ENCODE results near the gene SNX24. TPM values are rescaled to one million over a fixed set of nuclear protein-coding genes. Genes with fewer than 3 reads are reported as not detected.

The SNX24 gene
- total RNA-seq, 1 donor from 2014 or later: 21.0 TPM

GRCh38 chr5:122815218-122815767, 30.1 kb upstream of the SNX24 start:
- no peak overlapping the region for H3K4me3 Mint-ChIP-seq
- no peaks in the 10 kb centered on the region for H3K9me3 Mint-ChIP-seq
- peaks cover 4% of the 10 kb centered on the region for H4K20me1 ChIP-seq (ENCODE audit: low read depth)

DNA sequence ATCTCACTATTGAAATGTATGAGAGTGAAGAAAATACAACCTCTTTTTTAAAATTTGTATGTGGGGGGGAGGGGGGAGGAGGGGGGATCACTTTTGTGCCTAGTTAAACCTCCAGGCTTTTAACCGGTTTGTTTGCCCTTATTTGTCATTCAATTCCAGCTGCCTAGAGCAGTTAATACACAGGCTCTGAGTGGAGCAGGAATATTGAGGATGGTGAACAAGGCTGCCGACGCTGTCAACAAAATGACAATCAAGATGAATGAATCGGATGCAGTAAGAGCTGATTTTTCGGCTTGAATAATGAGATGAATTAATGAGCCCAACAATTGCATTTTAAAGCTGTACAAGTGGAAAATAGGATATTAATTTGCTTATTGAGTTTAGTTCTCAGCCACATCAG, 28.7 kb upstream of the SNX24 start:
- no peak overlapping the region for H3K27ac ChIP-seq
- H3K36me3 ChIP-seq: peaks cover 19% of the 10 kb centered on the region
- peaks cover 3% of the 10 kb centered on the region for H3F3A ChIP-seq (ENCODE audit: low read depth)
- H3K4me1 ChIP-seq: peaks cover 14% of the 10 kb centered on the region
- Mint-ChIP-seq H3K9me3 (no peaks in the 10 kb centered on the region), H3K4me1 (peaks cover 8% of the 10 kb centered on the region), H3K4me3 (no peak overlapping the region), H3K36me3 (peaks cover 14% of the 10 kb centered on the region), H3K27me3 (ENCODE audit: insufficient read depth, low read depth) (no peaks in the 10 kb centered on the region), H3K27ac (no peak overlapping the region)
- no peak overlapping the region for H3K4me3 ChIP-seq
- peak; percentile 22 for DNase-seq (ENCODE audit: low spot score)
- no peaks in the 10 kb centered on the region for H3K79me2 ChIP-seq (ENCODE audit: low read depth)
- peak overlapping the region; percentile 35 for H3K4me2 ChIP-seq
- no peaks in the 10 kb centered on the region for H3K9me3 ChIP-seq (ENCODE audit: low read depth)
- peaks cover 4% of the 10 kb centered on the region for H4K20me1 ChIP-seq (ENCODE audit: low read depth)
- TF ChIP-seq, protein P1, sequence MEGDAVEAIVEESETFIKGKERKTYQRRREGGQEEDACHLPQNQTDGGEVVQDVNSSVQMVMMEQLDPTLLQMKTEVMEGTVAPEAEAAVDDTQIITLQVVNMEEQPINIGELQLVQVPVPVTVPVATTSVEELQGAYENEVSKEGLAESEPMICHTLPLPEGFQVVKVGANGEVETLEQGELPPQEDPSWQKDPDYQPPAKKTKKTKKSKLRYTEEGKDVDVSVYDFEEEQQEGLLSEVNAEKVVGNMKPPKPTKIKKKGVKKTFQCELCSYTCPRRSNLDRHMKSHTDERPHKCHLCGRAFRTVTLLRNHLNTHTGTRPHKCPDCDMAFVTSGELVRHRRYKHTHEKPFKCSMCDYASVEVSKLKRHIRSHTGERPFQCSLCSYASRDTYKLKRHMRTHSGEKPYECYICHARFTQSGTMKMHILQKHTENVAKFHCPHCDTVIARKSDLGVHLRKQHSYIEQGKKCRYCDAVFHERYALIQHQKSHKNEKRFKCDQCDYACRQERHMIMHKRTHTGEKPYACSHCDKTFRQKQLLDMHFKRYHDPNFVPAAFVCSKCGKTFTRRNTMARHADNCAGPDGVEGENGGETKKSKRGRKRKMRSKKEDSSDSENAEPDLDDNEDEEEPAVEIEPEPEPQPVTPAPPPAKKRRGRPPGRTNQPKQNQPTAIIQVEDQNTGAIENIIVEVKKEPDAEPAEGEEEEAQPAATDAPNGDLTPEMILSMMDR (IDR thresholded peaks at IDR 0.05): no peak
- TF ChIP-seq EZH2 (IDR thresholded peaks at IDR 0.05): no peak
- TF ChIP-seq EZH2phosphoT487 (IDR thresholded peaks at IDR 0.05): no peak
- H3K27me3 ChIP-seq: no peaks in the 10 kb centered on the region
- no peak overlapping the region for H2AFZ ChIP-seq (replicated peaks)
- H3K9ac ChIP-seq: no peak overlapping the region

More at GRCh38 chr5:122815218-122815767, 30.1 kb upstream of the SNX24 start:
- no peaks in the 10 kb centered on the region for H3K79me2 ChIP-seq (ENCODE audit: low read depth)
- no peaks in the 10 kb centered on the region for H3K9me3 ChIP-seq (ENCODE audit: low read depth)
- no peak overlapping the region for H3K27ac ChIP-seq
- TF ChIP-seq, protein P1 (IDR thresholded peaks at IDR 0.05): no peak
- TF ChIP-seq EZH2phosphoT487 (IDR thresholded peaks at IDR 0.05) (no peak), EZH2 (IDR thresholded peaks at IDR 0.05) (no peak)
- H2AFZ ChIP-seq (replicated peaks): no peak overlapping the region
- Mint-ChIP-seq H3K27ac (no peak overlapping the region), H3K36me3 (peaks cover 4% of the 10 kb centered on the region), H3K4me1 (peaks cover 12% of the 10 kb centered on the region), H3K27me3 (ENCODE audit: insufficient read depth, low read depth) (no peaks in the 10 kb centered on the region)
- peaks cover 3% of the 10 kb centered on the region for H3F3A ChIP-seq (ENCODE audit: low read depth)
- no peak overlapping the region for H3K9ac ChIP-seq
- peaks cover 24% of the 10 kb centered on the region for H3K36me3 ChIP-seq
- H3K4me2 ChIP-seq: no peak overlapping the region
- DNase-seq (ENCODE audit: low spot score): no peak
- no peaks in the 10 kb centered on the region for H3K27me3 ChIP-seq
- H3K4me1 ChIP-seq: peaks cover 21% of the 10 kb centered on the region
- H3K4me3 ChIP-seq: no peak overlapping the region

GRCh38 chr5:122831984-122832383, 13.4 kb upstream of the SNX24 start:
- H3K27me3 ChIP-seq: no peaks in the 10 kb centered on the region
- no peak overlapping the region for H3K4me3 Mint-ChIP-seq
- H4K20me1 ChIP-seq (ENCODE audit: low read depth): no peaks in the 10 kb centered on the region
- no peak overlapping the region for H3K9ac ChIP-seq
- no peak overlapping the region for H3K4me3 ChIP-seq
- H3K79me2 ChIP-seq (ENCODE audit: low read depth): no peaks in the 10 kb centered on the region
- no peak overlapping the region for H3K27ac Mint-ChIP-seq
- H2AFZ ChIP-seq (replicated peaks): no peak overlapping the region
- peaks cover 10% of the 10 kb centered on the region for H3K4me1 ChIP-seq
- peaks cover 8% of the 10 kb centered on the region for H3K36me3 Mint-ChIP-seq
- peaks cover 6% of the 10 kb centered on the region for H3K36me3 ChIP-seq
- no peak overlapping the region for H3K4me2 ChIP-seq
- no peak overlapping the region for H3K27ac ChIP-seq
- DNase-seq (ENCODE audit: low spot score): no peak
- H3K9me3 Mint-ChIP-seq: no peaks in the 10 kb centered on the region
- TF ChIP-seq, protein P1 (IDR thresholded peaks at IDR 0.05): no peak
- TF ChIP-seq EZH2 (IDR thresholded peaks at IDR 0.05): no peak
- H3K27me3 Mint-ChIP-seq (ENCODE audit: insufficient read depth, low read depth): no peaks in the 10 kb centered on the region
- H3K4me1 Mint-ChIP-seq: no peaks in the 10 kb centered on the region
- H3K9me3 ChIP-seq (ENCODE audit: low read depth): no peaks in the 10 kb centered on the region
- no peaks in the 10 kb centered on the region for H3F3A ChIP-seq (ENCODE audit: low read depth)

Measured in neural progenitor cell (in vitro differentiated cells).